Measurements from ENCODE around the gene LRRIQ4. TPM values are rescaled to one million over a fixed set of nuclear protein-coding genes. Genes with fewer than 3 reads are reported as not detected.

Gene LRRIQ4
- total RNA-seq, result not detected
- 0.11 TPM for total RNA-seq (2013)

GRCh38 chr3:169812332-169813235, at the start of gene LRRIQ4, which contains the start of gene LRRC34:
Gene LRRIQ4 (plus strand): TSS chr3:169812870. CDS start chr3:169821922, 9,052 bp downstream.
Gene LRRC34 (minus strand): TSS chr3:169812904. CDS start chr3:169812548, 356 bp downstream.
- DNase-seq (peak; percentile 46 to 79), ATAC-seq (peak; percentile 65 to 74 (median 71))
- Histone ChIP-seq H3K9me3 (ENCODE audit: control insufficient read depth, insufficient read depth, low read length) (no peaks in the 10 kb centered on the region), H3K27ac (ENCODE audit: low read length) (peak within 1 kb of the TSS; percentile 34), H3K4me1 (ENCODE audit: control insufficient read depth, insufficient read depth, low read length) (peaks cover 27% of the 10 kb centered on the region), H3K4me3 (ENCODE audit: low read length) (peak within 1 kb of the TSS; percentile 49), H3K27me3 (ENCODE audit: control insufficient read depth, insufficient read depth, low read length) (no peaks in the 10 kb centered on the region), H3K36me3 (ENCODE audit: control insufficient read depth, insufficient read depth, low read length) (no peaks in the 10 kb centered on the region)
- H3K4me1 Mint-ChIP-seq, result peaks cover 23 to 30% of the 10 kb centered on the region in 2 donors
- H3K27ac Mint-ChIP-seq, result peak within 1 kb of the TSS; percentile 76 to 80
- peaks cover 0 to 3% of the 10 kb centered on the region in 2 donors for H3K9me3 Mint-ChIP-seq
- peaks cover 15 to 16% of the 10 kb centered on the region in 2 donors for H3K27me3 Mint-ChIP-seq (ENCODE audit: low read depth in 2 of 2)
- 3% methylated on average over 56 of the region's 56 CpGs for WGBS (ENCODE audit: insufficient coverage)
- intact Hi-C loops (cut with micrococcal nuclease), result loop anchor here (5.0 kb wide), 1 partner anchor 40 kb away; the partner anchor contains the start of gene MYNN
- H3K4me3 Mint-ChIP-seq, result peak within 1 kb of the TSS; percentile 97
- TF ChIP-seq CTCF (IDR thresholded peaks at IDR 0.05), result no peak
- H3K36me3 Mint-ChIP-seq, result peaks cover 13% of the 10 kb centered on the region

- H3K9me3 Mint-ChIP-seq, result no peaks in the 10 kb centered on the region
- Histone ChIP-seq H3K4me3 (ENCODE audit: low read length) (peak overlapping the region; percentile 95), H3K27ac (ENCODE audit: low read length) (peak overlapping the region; percentile 95), H3K36me3 (ENCODE audit: control insufficient read depth, insufficient read depth, low read length) (no peaks in the 10 kb centered on the region), H3K9me3 (ENCODE audit: control insufficient read depth, insufficient read depth, low read length) (peaks cover 2% of the 10 kb centered on the region), H3K27me3 (ENCODE audit: control insufficient read depth, insufficient read depth, low read length) (no peaks in the 10 kb centered on the region), H3K4me1 (ENCODE audit: control insufficient read depth, insufficient read depth, low read length) (peaks cover 15% of the 10 kb centered on the region)
- peaks cover 28 to 36% of the 10 kb centered on the region in 2 donors for H3K4me1 Mint-ChIP-seq
- peak overlapping the region; percentile 99 for H3K4me3 Mint-ChIP-seq
- intact Hi-C loops (cut with micrococcal nuclease), result loop anchor here (5.0 kb wide), 1 partner anchor 418 kb away; the partner anchor contains the start of gene PHC3
- DNase-seq (peak in 1 of 2 donors; percentile 78), ATAC-seq (peak; percentile 39 to 59 (median 45))
- no peaks in the 10 kb centered on the region for H3K27me3 Mint-ChIP-seq (ENCODE audit: low read depth in 2 of 2)
- TF ChIP-seq CTCF (IDR thresholded peaks at IDR 0.05), result no peak
- H3K36me3 Mint-ChIP-seq, result no peaks in the 10 kb centered on the region
- peak overlapping the region; percentile 90 to 92 for H3K27ac Mint-ChIP-seq
- WGBS (ENCODE audit: insufficient coverage), result under 1% methylated on average over 46 of the region's 46 CpGs
Measured at GRCh38 chr3:169764312-169764881, 48.3 kb upstream of the LRRIQ4 start.

GRCh38 chr3:169764882-169765612, 47.6 kb upstream of the LRRIQ4 start, which contains the start of gene TERC:
Gene TERC (minus strand): TSS chr3:169765060.
- Mint-ChIP-seq H3K4me1 (peaks cover 31 to 39% of the 10 kb centered on the region in 2 donors), H3K9me3 (no peaks in the 10 kb centered on the region), H3K4me3 (peak within 1 kb of the TSS; percentile 99), H3K36me3 (no peaks in the 10 kb centered on the region), H3K27me3 (ENCODE audit: low read depth in 2 of 2) (no peaks in the 10 kb centered on the region), H3K27ac (peak within 1 kb of the TSS; percentile 90 to 92)
- no peaks in the 10 kb centered on the region for H3K36me3 ChIP-seq (ENCODE audit: control insufficient read depth, insufficient read depth, low read length)
- H3K4me3 ChIP-seq (ENCODE audit: low read length), result peak within 1 kb of the TSS; percentile 95
- peak; percentile 72 to 97 for DNase-seq
- peak; percentile 77 to 89 (median 84) for ATAC-seq
- H3K27me3 ChIP-seq (ENCODE audit: control insufficient read depth, insufficient read depth, low read length), result no peaks in the 10 kb centered on the region
- no peak for TF ChIP-seq CTCF (IDR thresholded peaks at IDR 0.05)
- H3K9me3 ChIP-seq (ENCODE audit: control insufficient read depth, insufficient read depth, low read length), result peaks cover 2% of the 10 kb centered on the region
- 8% methylated on average over 42 of the region's 42 CpGs for WGBS (ENCODE audit: insufficient coverage)
- H3K4me1 ChIP-seq (ENCODE audit: control insufficient read depth, insufficient read depth, low read length), result peaks cover 15% of the 10 kb centered on the region
- H3K27ac ChIP-seq (ENCODE audit: low read length), result peak within 1 kb of the TSS; percentile 95
- intact Hi-C loops (cut with micrococcal nuclease), result loop anchor here (1.0 to 5.0 kb wide), 4 partner anchors 8 to 417 kb away; partner anchors contain the start of genes GPR160, MYNN, PHC3 and SEC62
